Measurements from ENCODE around the gene PPL. TPM values are rescaled to one million over a fixed set of nuclear protein-coding genes. Genes with fewer than 3 reads are reported as not detected.

PPL gene
- total and polyA plus RNA-seq, 2 of the 13 experiments (the other 11 are each of a cell fraction or from before 2014, with no cell fraction given) = 5.7 to 6.6 TPM

DNA sequence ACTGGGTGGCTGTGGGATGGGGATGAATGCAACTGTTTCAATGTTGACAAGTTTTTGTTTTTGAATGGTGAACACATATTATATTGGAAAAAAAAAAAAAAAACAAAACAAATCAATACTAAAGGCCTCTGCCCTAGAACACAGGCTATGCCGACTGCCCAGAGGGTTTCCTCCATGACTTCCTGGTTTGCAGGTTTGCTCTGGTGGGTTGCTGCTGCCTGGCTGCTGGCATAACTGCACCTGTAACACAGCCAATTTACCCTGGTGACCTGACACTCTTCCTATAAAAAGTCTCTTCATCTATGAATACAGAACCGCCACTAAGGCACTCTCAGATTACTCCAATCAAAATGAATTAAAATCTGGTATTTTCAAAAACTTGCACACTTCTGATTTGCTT, 100.2 kb downstream of the PPL start (continued):
- TF ChIP-seq, protein P1, sequence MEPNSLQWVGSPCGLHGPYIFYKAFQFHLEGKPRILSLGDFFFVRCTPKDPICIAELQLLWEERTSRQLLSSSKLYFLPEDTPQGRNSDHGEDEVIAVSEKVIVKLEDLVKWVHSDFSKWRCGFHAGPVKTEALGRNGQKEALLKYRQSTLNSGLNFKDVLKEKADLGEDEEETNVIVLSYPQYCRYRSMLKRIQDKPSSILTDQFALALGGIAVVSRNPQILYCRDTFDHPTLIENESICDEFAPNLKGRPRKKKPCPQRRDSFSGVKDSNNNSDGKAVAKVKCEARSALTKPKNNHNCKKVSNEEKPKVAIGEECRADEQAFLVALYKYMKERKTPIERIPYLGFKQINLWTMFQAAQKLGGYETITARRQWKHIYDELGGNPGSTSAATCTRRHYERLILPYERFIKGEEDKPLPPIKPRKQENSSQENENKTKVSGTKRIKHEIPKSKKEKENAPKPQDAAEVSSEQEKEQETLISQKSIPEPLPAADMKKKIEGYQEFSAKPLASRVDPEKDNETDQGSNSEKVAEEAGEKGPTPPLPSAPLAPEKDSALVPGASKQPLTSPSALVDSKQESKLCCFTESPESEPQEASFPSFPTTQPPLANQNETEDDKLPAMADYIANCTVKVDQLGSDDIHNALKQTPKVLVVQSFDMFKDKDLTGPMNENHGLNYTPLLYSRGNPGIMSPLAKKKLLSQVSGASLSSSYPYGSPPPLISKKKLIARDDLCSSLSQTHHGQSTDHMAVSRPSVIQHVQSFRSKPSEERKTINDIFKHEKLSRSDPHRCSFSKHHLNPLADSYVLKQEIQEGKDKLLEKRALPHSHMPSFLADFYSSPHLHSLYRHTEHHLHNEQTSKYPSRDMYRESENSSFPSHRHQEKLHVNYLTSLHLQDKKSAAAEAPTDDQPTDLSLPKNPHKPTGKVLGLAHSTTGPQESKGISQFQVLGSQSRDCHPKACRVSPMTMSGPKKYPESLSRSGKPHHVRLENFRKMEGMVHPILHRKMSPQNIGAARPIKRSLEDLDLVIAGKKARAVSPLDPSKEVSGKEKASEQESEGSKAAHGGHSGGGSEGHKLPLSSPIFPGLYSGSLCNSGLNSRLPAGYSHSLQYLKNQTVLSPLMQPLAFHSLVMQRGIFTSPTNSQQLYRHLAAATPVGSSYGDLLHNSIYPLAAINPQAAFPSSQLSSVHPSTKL (CRISPR knock-in tag; IDR thresholded peaks at IDR 0.05) = no peak
- TF ChIP-seq ZNF251 (CRISPR knock-in tag; IDR thresholded peaks at IDR 0.05) = no peak

DNA sequence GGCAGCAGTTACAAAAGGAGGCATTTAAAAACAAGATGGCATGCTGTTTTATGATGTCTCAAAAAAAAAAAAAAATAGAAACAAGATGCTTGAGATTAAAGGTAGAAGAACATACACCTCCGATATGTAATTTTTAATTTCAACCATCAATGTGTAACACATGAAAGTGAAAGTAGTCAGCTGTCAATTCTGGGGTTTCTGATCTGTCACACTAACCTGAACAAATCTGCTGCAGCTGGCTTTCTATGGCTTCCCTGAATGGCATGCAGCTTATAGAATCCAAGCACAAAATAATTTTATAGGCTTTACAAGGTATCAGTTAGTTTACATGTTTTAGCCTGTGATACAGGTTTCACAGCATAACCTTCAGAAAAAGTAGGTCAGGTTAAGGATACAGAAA, 103.4 kb downstream of the PPL start:
- in situ Hi-C loops (cut with HindIII; ENCODE audit: extremely low pct_ligation_motif_present, low pct_unique_long_range_greater_than_20kb) = no loop called here
- FAIRE-seq = no peak
- POLR2A ChIA-PET = no interaction called here
- no peaks in the 10 kb centered on the region for H3K9me3 ChIP-seq (ENCODE audit: low read length)
- BruUV-seq (replicated peaks) = no TSS peak
- H3K36me3 ChIP-seq (replicated peaks in 1 of 2; ENCODE audit: control insufficient read depth in 1 of 2, insufficient read depth in 2 of 2, low read length in 2 of 2) = peaks cover 26 to 81% of the 10 kb centered on the region in 2 experiments
- DNase-seq (ENCODE audit: low spot score) = no peak
- intact Hi-C loops (cut with micrococcal nuclease; ENCODE audit: unreplicated experiment) = no loop called here
- H3K4me1 ChIP-seq (ENCODE audit: insufficient read depth, low read length) = no peaks in the 10 kb centered on the region
- no peak overlapping the region for H2AFZ ChIP-seq (ENCODE audit: low read length)
- no peak overlapping the region for H3K9ac ChIP-seq (ENCODE audit: insufficient read depth, low read depth, low read length)
- H3K4me3 ChIP-seq (replicated peaks in 1 of 3; ENCODE audit: insufficient read depth in 1 of 3, low read depth in 2 of 3, low read length in 3 of 3) = no peak overlapping the region
- 100% methylated on average over 1 of the region's 1 CpG for WGBS (ENCODE audit: low lambda C conversion rate)
- CTCF ChIA-PET (ENCODE audit: low intra/inter-chr PET ratio, low total read pairs) = no interaction called here
- TF ChIP-seq KLF12 (CRISPR knock-in tag; IDR thresholded peaks at IDR 0.05; ENCODE audit: borderline replicate concordance) = no peak
- TF ChIP-seq KLF13 (CRISPR knock-in tag; IDR thresholded peaks at IDR 0.05) = no peak
- TF ChIP-seq, protein P2, sequence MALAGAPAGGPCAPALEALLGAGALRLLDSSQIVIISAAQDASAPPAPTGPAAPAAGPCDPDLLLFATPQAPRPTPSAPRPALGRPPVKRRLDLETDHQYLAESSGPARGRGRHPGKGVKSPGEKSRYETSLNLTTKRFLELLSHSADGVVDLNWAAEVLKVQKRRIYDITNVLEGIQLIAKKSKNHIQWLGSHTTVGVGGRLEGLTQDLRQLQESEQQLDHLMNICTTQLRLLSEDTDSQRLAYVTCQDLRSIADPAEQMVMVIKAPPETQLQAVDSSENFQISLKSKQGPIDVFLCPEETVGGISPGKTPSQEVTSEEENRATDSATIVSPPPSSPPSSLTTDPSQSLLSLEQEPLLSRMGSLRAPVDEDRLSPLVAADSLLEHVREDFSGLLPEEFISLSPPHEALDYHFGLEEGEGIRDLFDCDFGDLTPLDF (CRISPR knock-in tag; IDR thresholded peaks at IDR 0.05) = no peak
- TF ChIP-seq, protein P3, sequence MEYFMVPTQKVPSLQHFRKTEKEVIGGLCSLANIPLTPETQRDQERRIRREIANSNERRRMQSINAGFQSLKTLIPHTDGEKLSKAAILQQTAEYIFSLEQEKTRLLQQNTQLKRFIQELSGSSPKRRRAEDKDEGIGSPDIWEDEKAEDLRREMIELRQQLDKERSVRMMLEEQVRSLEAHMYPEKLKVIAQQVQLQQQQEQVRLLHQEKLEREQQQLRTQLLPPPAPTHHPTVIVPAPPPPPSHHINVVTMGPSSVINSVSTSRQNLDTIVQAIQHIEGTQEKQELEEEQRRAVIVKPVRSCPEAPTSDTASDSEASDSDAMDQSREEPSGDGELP (IDR thresholded peaks at IDR 0.05; ENCODE audit: borderline replicate concordance, low read depth) = no peak
- TF ChIP-seq KLF15 (CRISPR knock-in tag; IDR thresholded peaks at IDR 0.05; ENCODE audit: borderline replicate concordance) = no peak
- H4K20me1 ChIP-seq (ENCODE audit: insufficient read depth, low read length) = no peaks in the 10 kb centered on the region
- H3K27ac ChIP-seq (ENCODE audit: extremely low read length, insufficient read depth, low read length) = no peak overlapping the region
- H3K4me2 ChIP-seq (ENCODE audit: low read depth, low read length) = no peak overlapping the region
- peaks cover 8% of the 10 kb centered on the region for H3K79me2 ChIP-seq (ENCODE audit: insufficient read depth, low read length)
- no peaks in the 10 kb centered on the region for H3K27me3 ChIP-seq (ENCODE audit: control insufficient read depth in 1 of 2, insufficient read depth in 2 of 2, low read length in 2 of 2)
- no peak for ATAC-seq

All from HepG2 (cell line).